OCI-LY7 (cell line): ENCODE data around the gene AGAP3.

ENCODE experiments used
- EZH2phosphoT487 ChIP-seq: fragments of 200-600 bp; sonication (generic); IDR thresholded peaks from 2 replicates; pipeline ENCODE4 v1.6.1; 2018; ENCODE audit warnings: low read depth, borderline replicate concordance, mild to moderate bottlenecking, mixed run types, antibody characterized with exemption, low read length, moderate library complexity, mixed read lengths
- TF ChIP-seq, protein P1 (sequence below): fragments of 200-600 bp; sonication (generic); conservative IDR thresholded peaks from 2 replicates; pipeline ENCODE4 v1.5.1; 2014; ENCODE audit warnings: mild to moderate bottlenecking, antibody characterized with exemption, low read length, moderate library complexity, mixed read lengths

DNA sequence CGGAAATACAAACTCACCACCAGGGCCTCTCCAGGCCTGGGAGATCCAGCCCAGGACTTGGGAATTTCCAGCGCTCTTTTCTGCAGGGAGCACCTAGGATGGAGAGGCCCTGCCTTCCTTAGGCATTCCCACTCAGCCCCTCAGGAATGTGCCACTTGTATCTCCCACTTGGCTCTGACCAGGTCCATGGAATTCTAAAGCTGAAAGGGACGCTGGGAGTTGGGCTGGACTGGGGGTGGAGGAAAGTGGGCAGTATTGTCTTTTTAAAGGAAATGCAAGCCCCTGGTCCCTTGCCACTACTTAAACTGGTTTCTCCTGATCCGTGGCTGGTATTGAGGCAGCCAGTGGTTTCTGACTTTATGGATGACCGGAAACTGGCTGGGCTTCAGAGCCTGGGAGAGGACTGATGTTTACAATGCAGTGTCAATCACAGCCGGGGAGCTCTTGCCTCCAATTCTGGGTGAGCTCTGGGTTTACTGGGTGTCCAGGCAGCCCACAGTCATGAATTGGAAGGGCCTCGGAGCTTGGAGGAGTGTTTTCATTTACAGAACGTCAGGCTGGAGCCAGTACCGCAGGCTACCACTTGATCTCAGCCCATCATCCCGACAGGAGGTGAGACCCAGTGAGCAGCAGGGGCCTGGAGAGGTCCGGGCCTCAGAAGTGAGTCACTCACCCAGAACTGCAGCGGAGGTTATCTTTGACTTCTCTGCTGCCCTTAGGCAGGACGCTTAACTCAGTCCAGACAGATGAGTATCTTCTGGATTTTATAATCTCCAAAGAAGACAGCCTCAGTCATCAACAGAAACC is 27.3 kb downstream of the AGAP3 start:
- TF ChIP-seq, protein P1, sequence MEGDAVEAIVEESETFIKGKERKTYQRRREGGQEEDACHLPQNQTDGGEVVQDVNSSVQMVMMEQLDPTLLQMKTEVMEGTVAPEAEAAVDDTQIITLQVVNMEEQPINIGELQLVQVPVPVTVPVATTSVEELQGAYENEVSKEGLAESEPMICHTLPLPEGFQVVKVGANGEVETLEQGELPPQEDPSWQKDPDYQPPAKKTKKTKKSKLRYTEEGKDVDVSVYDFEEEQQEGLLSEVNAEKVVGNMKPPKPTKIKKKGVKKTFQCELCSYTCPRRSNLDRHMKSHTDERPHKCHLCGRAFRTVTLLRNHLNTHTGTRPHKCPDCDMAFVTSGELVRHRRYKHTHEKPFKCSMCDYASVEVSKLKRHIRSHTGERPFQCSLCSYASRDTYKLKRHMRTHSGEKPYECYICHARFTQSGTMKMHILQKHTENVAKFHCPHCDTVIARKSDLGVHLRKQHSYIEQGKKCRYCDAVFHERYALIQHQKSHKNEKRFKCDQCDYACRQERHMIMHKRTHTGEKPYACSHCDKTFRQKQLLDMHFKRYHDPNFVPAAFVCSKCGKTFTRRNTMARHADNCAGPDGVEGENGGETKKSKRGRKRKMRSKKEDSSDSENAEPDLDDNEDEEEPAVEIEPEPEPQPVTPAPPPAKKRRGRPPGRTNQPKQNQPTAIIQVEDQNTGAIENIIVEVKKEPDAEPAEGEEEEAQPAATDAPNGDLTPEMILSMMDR = no peak
- no peak for TF ChIP-seq EZH2phosphoT487
